Nephron (organoid): ENCODE data around the gene S100A13.
A peak's percentile ranks its signal among the peaks of the same experiment; 100 is the strongest.
"Not testable (repeated sequence)": the region's sequence is repeated elsewhere in the genome, so short reads cannot be mapped to it uniquely, and the experiment has no call there.

Experiments used
- H3K27ac Mint-ChIP-seq, 3 experiments: 2 replicates each; pipeline ENCODE4 v1.8.0; 2020; ENCODE audit warnings: mixed read lengths in 3 of 3, mild to moderate bottlenecking in 2 of 3, moderate library complexity in 1 of 3
- H3K27me3 Mint-ChIP-seq: 2 replicates; pipeline ENCODE4 v1.8.0; 2021; ENCODE audit warnings: low read depth, mild to moderate bottlenecking, moderate library complexity, mixed read lengths
- H3K36me3 Mint-ChIP-seq: 2 replicates; pipeline ENCODE4 v1.8.0; 2020; ENCODE audit warnings: low read depth, mixed read lengths
- H3K4me1 Mint-ChIP-seq: 2 replicates; pipeline ENCODE4 v1.8.0; 2020; ENCODE audit warnings: mixed read lengths
- H3K4me3 Mint-ChIP-seq, 3 experiments: 2 replicates each; pipeline ENCODE4 v1.8.0; 2020; ENCODE audit warnings: mild to moderate bottlenecking in 3 of 3, mixed read lengths in 3 of 3, moderate library complexity in 2 of 3
- H3K9me3 Mint-ChIP-seq: 2 replicates; pipeline ENCODE4 v1.8.0; 2020; ENCODE audit warnings: mixed read lengths
- CTCF ChIP-seq, 3 experiments: fragments of 200-600 bp; sonication (generic); IDR thresholded peaks; one replicate each; pipeline ENCODE4 v1.5.0; 2021; ENCODE audit warnings: antibody characterized with exemption in 3 of 3; ENCODE audit not compliant: unreplicated experiment in 3 of 3

Gene S100A13

GRCh38 chr1:153669606-153670005, 42.3 kb upstream of the S100A13 start:
- H3K36me3 Mint-ChIP-seq = peaks cover 54% of the 10 kb centered on the region
- peaks cover 22% of the 10 kb centered on the region for H3K4me1 Mint-ChIP-seq
- H3K27ac Mint-ChIP-seq = peak overlapping the region in 1 of 3 experiments; percentile 78
- H3K27me3 Mint-ChIP-seq = no peaks in the 10 kb centered on the region
- no peaks in the 10 kb centered on the region for H3K9me3 Mint-ChIP-seq
- H3K4me3 Mint-ChIP-seq = no peak overlapping the region
- TF ChIP-seq CTCF (IDR thresholded peaks at IDR 0.05; ENCODE audit: unreplicated experiment in 3 of 3) = no peak

DNA sequence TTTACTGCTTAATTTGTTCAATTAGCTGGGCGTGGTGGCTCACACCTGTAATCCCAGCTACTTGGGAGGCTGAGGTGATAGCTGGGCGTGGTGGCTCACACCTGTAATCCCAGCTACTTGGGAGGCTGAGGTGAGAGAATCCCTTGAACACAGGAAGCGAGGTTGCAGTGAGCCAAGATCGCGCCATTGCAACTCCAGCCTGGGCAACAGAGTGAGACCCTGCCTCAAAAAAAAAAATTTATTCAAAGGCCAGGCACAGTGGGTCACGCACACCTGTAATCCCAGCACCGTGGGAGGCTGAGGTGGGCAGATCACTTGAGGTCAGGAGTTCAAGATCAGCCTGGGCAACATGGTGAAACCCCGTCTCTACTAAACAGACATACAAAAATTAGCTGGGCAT, 41.4 kb upstream of the S100A13 start:
- Mint-ChIP-seq H3K4me1 (peaks cover 22% of the 10 kb centered on the region), H3K36me3 (peaks cover 63% of the 10 kb centered on the region)
- not testable (repeated sequence) for H3K4me3 Mint-ChIP-seq, H3K27me3 Mint-ChIP-seq, H3K9me3 Mint-ChIP-seq, H3K27ac Mint-ChIP-seq

DNA sequence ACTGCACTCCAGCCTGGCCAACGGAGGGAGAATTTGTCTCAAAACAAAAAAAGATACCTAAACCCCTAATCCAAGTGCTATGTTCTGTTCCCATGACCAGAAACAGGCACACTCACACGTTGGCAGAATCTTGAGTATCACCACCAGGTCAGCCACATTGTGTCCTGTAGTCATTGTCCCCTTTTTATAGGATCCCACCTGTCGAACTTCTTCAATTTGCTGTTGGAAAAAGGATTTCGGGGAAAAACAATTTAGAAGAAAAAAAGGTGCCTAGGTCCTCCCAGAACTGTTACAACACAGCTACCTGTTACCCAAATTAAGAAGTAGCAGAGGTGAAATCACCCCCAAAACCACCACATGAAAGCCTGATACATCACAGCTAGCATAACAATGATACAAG, 40.1 kb upstream of the S100A13 start:
- peaks cover 22% of the 10 kb centered on the region for H3K4me1 Mint-ChIP-seq
- H3K27me3 Mint-ChIP-seq = no peaks in the 10 kb centered on the region
- peaks cover 73% of the 10 kb centered on the region for H3K36me3 Mint-ChIP-seq
- TF ChIP-seq CTCF (IDR thresholded peaks at IDR 0.05; ENCODE audit: unreplicated experiment in 3 of 3) = no peak
- H3K9me3 Mint-ChIP-seq = no peaks in the 10 kb centered on the region
- peak overlapping the region in 1 of 3 experiments; percentile 63 for H3K4me3 Mint-ChIP-seq
- peak overlapping the region in 2 of 3 experiments; percentile 41 to 50 for H3K27ac Mint-ChIP-seq

GRCh38 chr1:153663211-153663610, 35.9 kb upstream of the S100A13 start:
- Mint-ChIP-seq H3K36me3 (peaks cover 74% of the 10 kb centered on the region), H3K9me3 (no peaks in the 10 kb centered on the region), H3K27me3 (no peaks in the 10 kb centered on the region), H3K4me3 (no peak overlapping the region), H3K27ac (no peak overlapping the region), H3K4me1 (peaks cover 20% of the 10 kb centered on the region)
- TF ChIP-seq CTCF (IDR thresholded peaks at IDR 0.05; ENCODE audit: unreplicated experiment in 3 of 3) = no peak

DNA sequence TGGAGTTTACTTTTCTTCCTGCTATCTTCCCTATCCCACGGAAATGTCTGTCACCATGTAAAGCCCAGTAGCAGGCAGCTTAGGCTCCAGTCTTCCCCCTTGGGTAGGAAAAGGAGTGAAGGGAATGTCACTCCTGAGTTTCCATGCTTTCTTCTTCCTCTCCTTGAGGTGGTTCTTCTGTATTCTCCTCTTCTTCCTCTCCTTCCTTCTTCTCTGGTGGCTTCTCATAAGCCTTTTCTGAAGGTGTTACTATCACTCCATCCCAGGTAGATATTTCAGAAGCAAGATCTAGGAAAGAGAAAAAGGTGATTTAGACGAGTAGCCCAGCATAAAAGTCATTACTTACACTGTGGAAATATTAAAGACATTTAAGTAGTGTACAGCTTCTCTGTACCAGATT, 35.0 kb upstream of the S100A13 start:
- H3K4me1 Mint-ChIP-seq = peaks cover 13% of the 10 kb centered on the region
- peak overlapping the region in 2 of 3 experiments; percentile 3 to 41 for H3K4me3 Mint-ChIP-seq
- no peak for TF ChIP-seq CTCF (IDR thresholded peaks at IDR 0.05; ENCODE audit: unreplicated experiment in 3 of 3)
- peak overlapping the region in 1 of 3 experiments; percentile 32 for H3K27ac Mint-ChIP-seq
- no peaks in the 10 kb centered on the region for H3K9me3 Mint-ChIP-seq
- H3K36me3 Mint-ChIP-seq = peaks cover 65% of the 10 kb centered on the region
- no peaks in the 10 kb centered on the region for H3K27me3 Mint-ChIP-seq

DNA sequence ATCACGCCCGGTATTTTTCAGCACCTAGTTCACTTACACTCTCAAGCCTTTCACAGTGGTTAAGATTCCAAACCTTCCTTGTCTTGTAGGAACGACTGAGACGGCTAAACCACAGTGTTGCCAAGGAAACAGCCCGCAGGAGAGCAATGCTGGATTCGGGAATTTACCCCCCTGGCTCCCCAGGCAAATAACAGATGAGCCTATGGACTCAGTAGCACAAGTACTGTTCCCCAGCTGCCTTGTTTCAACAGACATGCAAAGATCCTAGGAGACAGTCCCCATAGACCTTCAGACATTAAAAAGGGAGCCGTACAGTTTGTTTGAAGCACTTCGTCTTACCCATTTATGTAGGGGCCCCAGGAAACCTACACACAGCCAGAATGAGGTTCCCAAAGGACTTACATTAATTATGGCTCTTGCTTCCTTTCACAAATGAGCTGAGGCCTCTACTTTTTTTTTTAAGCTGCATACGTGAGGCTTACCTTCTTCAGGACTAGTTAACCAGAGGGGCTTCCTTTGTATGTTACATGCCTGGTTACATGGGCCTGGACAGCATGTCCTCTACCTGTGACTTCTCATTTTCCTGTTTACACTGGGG, 33.9 kb upstream of the S100A13 start:
- Mint-ChIP-seq H3K4me3 (peak overlapping the region; percentile 68 to 77 (median 75)), H3K4me1 (peaks cover 13% of the 10 kb centered on the region), H3K36me3 (peaks cover 54% of the 10 kb centered on the region), H3K27me3 (no peaks in the 10 kb centered on the region), H3K27ac (peak overlapping the region; percentile 4 to 80 (median 60)), H3K9me3 (no peaks in the 10 kb centered on the region)
- no peak for TF ChIP-seq CTCF (IDR thresholded peaks at IDR 0.05; ENCODE audit: unreplicated experiment in 3 of 3)
